ENCODE measurements around the gene CLC.
"Not testable (repeated sequence)": the region's sequence is repeated elsewhere in the genome, so short reads cannot be mapped to it uniquely, and the experiment has no call there.

CLC gene

GRCh38 chr19:39729594-39729993 lies 8.2 kb downstream of the CLC start:
- no peak for DNase-seq (ENCODE audit: low read depth, low spot score)

GRCh38 chr19:39728040-39728439 lies 9.8 kb downstream of the CLC start:
- no peak for DNase-seq (ENCODE audit: low read depth, low spot score)

GRCh38 chr19:39727070-39727800 lies 10.6 kb downstream of the CLC start:
- DNase-seq (ENCODE audit: low read depth, low spot score), result no peak

GRCh38 chr19:39725995-39726394 lies 11.8 kb downstream of the CLC start:
- DNase-seq (ENCODE audit: low read depth, low spot score), result no peak

GRCh38 chr19:39720144-39720543 lies 17.7 kb downstream of the CLC start:
- not testable (repeated sequence) for DNase-seq (ENCODE audit: low read depth, low spot score)

- DNase-seq (ENCODE audit: low read depth, low spot score), result no peak
Observed at GRCh38 chr19:39710333-39710890, 27.4 kb downstream of the CLC start.

- no peak for DNase-seq (ENCODE audit: low read depth, low spot score)
Observed at GRCh38 chr19:39709026-39709872, 28.6 kb downstream of the CLC start.

GRCh38 chr19:39708594-39708993 lies 29.2 kb downstream of the CLC start:
- DNase-seq (ENCODE audit: low read depth, low spot score), result no peak

- DNase-seq (ENCODE audit: low read depth, low spot score), result no peak
Observed at GRCh38 chr19:39705578-39706188, 32.1 kb downstream of the CLC start.

- no peak for DNase-seq (ENCODE audit: low read depth, low spot score)
Observed at GRCh38 chr19:39704181-39705044, 33.4 kb downstream of the CLC start, which contains the start of gene LGALS14. Gene LGALS14 (plus strand): TSS chr19:39704481. CDS start chr19:39704529, 48 bp downstream.

- no peak for DNase-seq (ENCODE audit: low read depth, low spot score)
Observed at GRCh38 chr19:39701291-39701690, 36.5 kb downstream of the CLC start.

GRCh38 chr19:39698535-39698934 lies 39.3 kb downstream of the CLC start:
- no peak for DNase-seq (ENCODE audit: low read depth, low spot score)

- no peak for DNase-seq (ENCODE audit: low read depth, low spot score)
Observed at GRCh38 chr19:39696387-39696786, 41.4 kb downstream of the CLC start.

- DNase-seq (ENCODE audit: low read depth, low spot score), result no peak
Observed at GRCh38 chr19:39695759-39696158, 42.1 kb downstream of the CLC start.

- no peak for DNase-seq (ENCODE audit: low read depth, low spot score)
Observed at GRCh38 chr19:39692822-39693221, 45.0 kb downstream of the CLC start.

GRCh38 chr19:39692166-39692565 lies 45.7 kb downstream of the CLC start:
- DNase-seq (ENCODE audit: low read depth, low spot score), result no peak

- not testable (repeated sequence) for DNase-seq (ENCODE audit: low read depth, low spot score)
Observed at GRCh38 chr19:39688637-39689036, 49.2 kb downstream of the CLC start.

- no peak for DNase-seq (ENCODE audit: low read depth, low spot score)
Observed at GRCh38 chr19:39686739-39687138, 51.1 kb downstream of the CLC start.

- no peak for DNase-seq (ENCODE audit: low read depth, low spot score)
Observed at GRCh38 chr19:39684267-39684666, 53.6 kb downstream of the CLC start.

GRCh38 chr19:39681416-39681815 lies 56.4 kb downstream of the CLC start:
- DNase-seq (ENCODE audit: low read depth, low spot score), result no peak

Measured in iPS DF 19.7 (cell line).